Suprapubic skin (tissue), 3 donors: ENCODE measurements around the gene SHPK.

ENCODE experiments used
- CTCF ChIP-seq, 2 donors: fragments of 200-600 bp in 1 of 2; fragments of 450-650 bp in 1 of 2; sonication (generic) in 1 of 2; IDR thresholded peaks; one replicate each; pipeline ENCODE4 v1.5.1; 2016 to 2019; ENCODE audit warnings: antibody characterized with exemption in 2 of 2, mild to moderate bottlenecking in 1 of 2, moderate library complexity in 1 of 2
- POLR2AphosphoS5 ChIP-seq, 3 donors: sonication (generic); formaldehyde crosslinking; IDR thresholded peaks; one replicate each; pipeline ENCODE4 v1.6.1; 2017; ENCODE audit warnings: antibody characterized with exemption in 3 of 3

DNA sequence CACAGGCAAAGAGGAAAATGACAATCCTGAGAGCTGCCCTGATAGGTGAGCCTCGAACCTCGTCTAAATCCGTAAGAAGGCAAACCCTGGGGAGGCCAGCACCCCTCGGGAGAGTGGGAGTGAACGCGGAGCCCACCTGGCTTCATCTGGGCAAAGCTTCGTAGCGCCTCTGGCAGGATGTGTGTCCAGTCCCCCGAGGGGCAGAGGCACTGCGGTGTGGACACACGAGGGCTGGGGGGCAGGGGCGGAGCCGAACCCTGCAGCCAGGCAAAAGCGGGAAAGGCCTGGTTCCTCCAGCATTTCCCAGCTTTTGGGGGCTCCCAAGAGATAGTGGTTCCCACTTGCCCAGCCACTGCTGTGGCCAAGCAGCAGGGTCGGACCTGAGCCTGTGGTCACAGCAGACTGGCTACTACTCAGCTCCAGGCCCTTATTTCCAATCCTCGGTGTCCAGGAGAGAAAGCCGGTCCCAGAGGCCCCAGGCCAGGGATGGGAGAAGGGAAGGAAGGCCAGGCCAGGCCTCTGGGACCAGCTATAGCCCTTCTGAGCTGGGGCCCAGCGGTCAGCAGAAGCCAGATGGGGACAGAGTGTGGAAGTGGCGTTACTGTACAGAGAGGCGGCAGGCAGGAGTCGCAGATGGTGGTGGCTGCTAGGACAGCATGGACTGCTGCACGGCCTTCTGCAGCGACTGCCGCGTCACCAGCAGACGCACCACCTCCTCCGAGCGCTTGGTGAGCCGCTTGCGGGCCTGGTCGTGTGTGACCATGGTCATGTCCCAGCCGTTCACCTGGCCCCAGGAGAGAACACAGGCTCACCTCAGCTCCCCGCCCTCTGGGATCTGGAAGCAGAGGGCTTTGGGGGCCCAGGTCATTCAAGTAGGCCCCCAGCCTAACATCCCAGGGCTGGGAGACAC, 27.3 kb upstream of the SHPK start:
- TF ChIP-seq CTCF (IDR thresholded peaks at IDR 0.05) (no peak), POLR2AphosphoS5 (IDR thresholded peaks at IDR 0.05) (no peak)
